ENCODE measurements around the gene EPHA6.

GRCh38 chr3:97647441-97647982, 833.1 kb downstream of the EPHA6 start:
- TF ChIP-seq ZC3H11A (IDR thresholded peaks at IDR 0.05): no peak
- TF ChIP-seq, protein P1, sequence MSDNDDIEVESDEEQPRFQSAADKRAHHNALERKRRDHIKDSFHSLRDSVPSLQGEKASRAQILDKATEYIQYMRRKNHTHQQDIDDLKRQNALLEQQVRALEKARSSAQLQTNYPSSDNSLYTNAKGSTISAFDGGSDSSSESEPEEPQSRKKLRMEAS (IDR thresholded peaks at IDR 0.05): no peak

Measured in A549 (cell line).